Chondrocyte (in vitro differentiated cells): ENCODE results near the gene KRTAP10-5. TPM values are rescaled to one million over a fixed set of nuclear protein-coding genes. Genes with fewer than 3 reads are reported as not detected.
"Not testable (repeated sequence)": the region's sequence is repeated elsewhere in the genome, so short reads cannot be mapped to it uniquely, and the experiment has no call there.

Experiments
- DNase-seq: peaks from one replicate; pipeline ENCODE4 v3.0.0; 2021; ENCODE audit warnings: mixed read lengths, low spot score
- H3K27ac Mint-ChIP-seq: one replicate; pipeline ENCODE4 v1.8.0; 2021; ENCODE audit warnings: mild to moderate bottlenecking, moderate library complexity, mixed read lengths; ENCODE audit not compliant: unreplicated experiment
- H3K27me3 Mint-ChIP-seq: 2 replicates; pipeline ENCODE4 v1.8.0; 2021; ENCODE audit warnings: low read depth, mixed read lengths
- H3K36me3 Mint-ChIP-seq: 2 replicates; pipeline ENCODE4 v1.8.0; 2021; ENCODE audit warnings: low read depth, mixed read lengths
- H3K4me1 Mint-ChIP-seq: 2 replicates; pipeline ENCODE4 v1.8.0; 2021; ENCODE audit warnings: low read depth, mild to moderate bottlenecking, mixed read lengths
- H3K4me3 Mint-ChIP-seq: one replicate; pipeline ENCODE4 v1.8.0; 2021; ENCODE audit warnings: mild to moderate bottlenecking, moderate library complexity, mixed read lengths; ENCODE audit not compliant: unreplicated experiment
- H3K9me3 Mint-ChIP-seq: 2 replicates; pipeline ENCODE4 v1.8.0; 2021; ENCODE audit warnings: low read depth, mixed read lengths
- total RNA-seq: library from RNA; stranded (reverse); gene quantifications from 3 replicates; pipeline ENCODE4 v1.2.1, GENCODE V29; 2021
- TF ChIP-seq, protein P1 (sequence below): fragments of 200-600 bp; sonication (generic); IDR thresholded peaks from 2 replicates; pipeline ENCODE4 v1.5.0; 2021; ENCODE audit warnings: antibody characterized with exemption, mild to moderate bottlenecking, moderate library complexity

Gene KRTAP10-5
- total RNA-seq, 1 donor from 2014 or later: not detected

DNA sequence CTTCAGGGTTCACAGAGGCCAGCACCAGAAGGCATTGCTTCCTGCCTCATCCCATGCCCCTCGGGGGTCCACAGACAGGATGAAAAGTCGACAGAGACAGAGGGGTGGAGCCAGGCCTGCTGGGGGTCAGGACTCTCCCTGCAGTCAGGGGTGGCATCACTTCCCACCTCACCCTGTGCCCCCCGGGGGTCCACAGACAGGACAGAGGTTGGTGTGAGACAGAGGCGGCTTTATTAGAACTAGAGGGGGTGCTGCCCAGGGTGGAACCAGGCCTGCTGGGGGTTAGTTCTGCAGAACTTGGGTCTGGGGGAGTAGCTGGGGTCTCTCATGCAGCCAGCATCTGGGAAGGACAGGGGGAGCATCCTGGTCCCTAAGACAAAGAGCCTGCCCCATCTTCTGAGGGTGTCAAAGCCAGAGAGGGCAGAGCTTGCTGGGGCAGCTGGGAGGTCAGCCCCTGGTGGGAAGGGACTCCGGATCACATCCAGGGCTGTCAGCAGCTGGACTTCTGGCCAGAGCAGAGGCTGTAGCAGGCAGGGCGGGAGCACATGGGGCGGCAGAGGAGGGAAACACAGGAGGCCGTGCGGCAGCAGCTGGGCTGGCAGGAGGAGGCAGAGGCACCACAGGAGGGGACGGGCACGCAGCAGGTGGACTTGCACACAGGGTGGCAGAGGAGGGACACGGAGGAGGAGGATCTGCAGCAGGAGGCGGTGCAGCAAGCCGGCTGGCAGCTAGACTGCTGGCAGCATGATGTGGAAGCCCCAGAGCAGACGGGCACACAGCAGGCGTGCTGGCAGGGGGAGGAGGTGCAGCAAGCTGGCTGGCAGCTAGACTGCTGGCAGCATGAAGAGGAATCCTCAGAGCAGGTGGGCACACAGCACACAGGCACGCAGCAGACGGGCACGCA is 10.7 kb upstream of the KRTAP10-5 start:
- Mint-ChIP-seq H3K9me3 (peaks cover 13% of the 10 kb centered on the region), H3K27me3 (peaks cover 66% of the 10 kb centered on the region)
- not testable (repeated sequence) for DNase-seq, H3K4me1 Mint-ChIP-seq, H3K4me3 Mint-ChIP-seq, H3K36me3 Mint-ChIP-seq, H3K27ac Mint-ChIP-seq

DNA sequence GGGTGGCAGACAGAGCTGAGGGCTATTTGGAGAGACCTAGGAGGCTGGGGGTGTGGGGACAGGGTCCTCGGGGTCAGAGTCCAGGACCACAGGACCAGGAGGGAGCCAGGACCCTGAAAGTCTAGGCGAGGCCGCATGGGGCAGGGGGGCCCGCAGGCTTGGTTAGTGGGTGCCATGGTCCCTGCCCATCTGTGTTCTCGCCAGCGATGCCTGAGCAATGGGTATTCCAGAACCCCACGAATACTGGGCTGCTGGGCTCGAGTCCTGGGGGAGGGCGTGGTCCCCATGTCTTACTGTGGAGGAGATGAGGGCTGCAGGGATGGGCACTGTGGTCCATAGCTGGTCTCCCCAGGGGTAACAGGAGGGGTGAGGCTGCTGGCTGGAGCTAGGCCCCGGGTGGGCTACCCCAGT is 9.9 kb upstream of the KRTAP10-5 start:
- Mint-ChIP-seq H3K9me3 (peaks cover 17% of the 10 kb centered on the region), H3K4me3 (no peak overlapping the region), H3K27me3 (peaks cover 65% of the 10 kb centered on the region), H3K36me3 (no peaks in the 10 kb centered on the region), H3K4me1 (peaks cover 6% of the 10 kb centered on the region), H3K27ac (no peak overlapping the region)
- TF ChIP-seq, protein P1, sequence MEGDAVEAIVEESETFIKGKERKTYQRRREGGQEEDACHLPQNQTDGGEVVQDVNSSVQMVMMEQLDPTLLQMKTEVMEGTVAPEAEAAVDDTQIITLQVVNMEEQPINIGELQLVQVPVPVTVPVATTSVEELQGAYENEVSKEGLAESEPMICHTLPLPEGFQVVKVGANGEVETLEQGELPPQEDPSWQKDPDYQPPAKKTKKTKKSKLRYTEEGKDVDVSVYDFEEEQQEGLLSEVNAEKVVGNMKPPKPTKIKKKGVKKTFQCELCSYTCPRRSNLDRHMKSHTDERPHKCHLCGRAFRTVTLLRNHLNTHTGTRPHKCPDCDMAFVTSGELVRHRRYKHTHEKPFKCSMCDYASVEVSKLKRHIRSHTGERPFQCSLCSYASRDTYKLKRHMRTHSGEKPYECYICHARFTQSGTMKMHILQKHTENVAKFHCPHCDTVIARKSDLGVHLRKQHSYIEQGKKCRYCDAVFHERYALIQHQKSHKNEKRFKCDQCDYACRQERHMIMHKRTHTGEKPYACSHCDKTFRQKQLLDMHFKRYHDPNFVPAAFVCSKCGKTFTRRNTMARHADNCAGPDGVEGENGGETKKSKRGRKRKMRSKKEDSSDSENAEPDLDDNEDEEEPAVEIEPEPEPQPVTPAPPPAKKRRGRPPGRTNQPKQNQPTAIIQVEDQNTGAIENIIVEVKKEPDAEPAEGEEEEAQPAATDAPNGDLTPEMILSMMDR: no peak
- DNase-seq: no peak

DNA sequence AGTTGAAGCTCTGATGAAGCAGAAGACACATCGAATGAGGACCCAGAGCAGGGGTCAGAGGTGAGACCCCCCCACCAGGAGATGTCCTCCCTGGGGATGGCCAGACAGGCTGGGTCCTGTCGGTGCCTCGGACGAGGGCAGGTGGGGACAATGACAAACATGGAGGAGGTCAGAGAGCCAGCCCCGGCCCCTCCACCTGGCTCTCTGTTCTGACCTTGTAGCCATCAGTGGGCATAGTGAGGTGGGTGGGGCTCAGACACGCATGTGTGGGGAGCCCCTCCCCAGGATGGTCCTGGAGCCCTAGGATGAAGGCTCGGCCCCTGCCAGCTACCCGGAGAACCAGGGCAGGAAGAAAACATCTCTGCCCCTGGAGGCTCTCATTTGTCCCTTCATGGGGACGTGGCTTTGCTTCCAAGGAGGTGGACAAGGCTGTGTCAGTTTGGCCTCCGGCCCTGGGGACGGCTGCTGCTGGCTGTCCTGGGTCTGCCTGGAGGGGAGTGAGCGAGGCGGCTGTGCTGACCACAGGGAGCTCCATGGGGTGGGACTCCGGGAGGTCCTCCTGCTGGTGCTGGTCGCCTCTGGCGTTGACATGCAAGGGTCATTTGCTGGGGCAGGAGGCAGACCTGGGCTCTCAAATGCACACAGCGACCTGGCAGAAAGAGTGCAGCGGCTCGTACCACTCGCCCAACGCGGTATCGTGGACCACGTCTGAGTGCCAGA is 9.3 kb upstream of the KRTAP10-5 start:
- Mint-ChIP-seq H3K36me3 (no peaks in the 10 kb centered on the region), H3K27me3 (peaks cover 65% of the 10 kb centered on the region)

DNA sequence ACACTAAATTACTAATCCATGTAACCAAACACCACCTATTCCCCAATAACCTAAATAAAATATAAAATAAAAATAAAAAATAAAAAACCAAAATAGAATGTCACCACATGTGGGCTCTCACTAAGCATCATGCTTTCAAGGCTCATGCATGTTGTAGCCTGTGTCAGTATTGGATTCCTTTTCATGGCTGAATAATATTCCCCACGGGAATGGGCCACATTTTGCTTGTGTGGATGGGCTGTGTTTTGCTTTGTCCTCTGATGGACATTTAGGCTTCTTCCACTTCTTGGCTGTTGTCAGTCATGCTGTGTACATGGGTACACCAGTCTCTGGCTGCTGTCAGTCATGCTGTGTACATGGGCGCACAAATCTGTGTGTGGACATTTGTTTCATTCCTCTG is 8.7 kb upstream of the KRTAP10-5 start:
- Mint-ChIP-seq H3K27ac (no peak overlapping the region), H3K4me3 (no peak overlapping the region), H3K36me3 (no peaks in the 10 kb centered on the region), H3K9me3 (peaks cover 17% of the 10 kb centered on the region), H3K27me3 (peaks cover 65% of the 10 kb centered on the region), H3K4me1 (peaks cover 6% of the 10 kb centered on the region)
- no peak for DNase-seq
- TF ChIP-seq, protein P1: no peak

More for the DNA sequence above, 9.3 kb upstream of the KRTAP10-5 start:
- DNase-seq: no peak
- TF ChIP-seq, protein P1: no peak
- Mint-ChIP-seq H3K4me1 (peaks cover 6% of the 10 kb centered on the region), H3K9me3 (peaks cover 17% of the 10 kb centered on the region), H3K4me3 (no peak overlapping the region), H3K27ac (no peak overlapping the region)

DNA sequence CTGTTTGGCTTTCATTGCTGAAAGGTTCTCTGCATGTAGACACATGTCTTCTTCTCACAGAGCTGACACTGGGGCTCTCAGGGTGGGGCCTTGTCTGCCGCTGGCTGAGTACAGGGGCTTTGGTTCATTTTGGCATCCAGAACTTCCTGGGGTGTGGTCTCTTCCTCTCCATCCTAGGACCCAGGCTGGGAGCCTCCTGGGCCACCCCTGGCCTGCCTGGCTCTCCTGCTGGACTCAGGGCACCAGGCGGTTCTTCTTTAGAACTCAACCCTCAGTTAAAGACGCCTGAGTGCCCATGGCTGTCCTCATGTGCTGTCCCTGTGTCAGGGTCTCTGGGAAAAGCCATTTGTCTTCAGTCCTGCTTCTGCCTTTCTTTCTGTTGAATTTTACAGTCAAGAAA is 5.5 kb upstream of the KRTAP10-5 start:
- Mint-ChIP-seq H3K27ac (no peak overlapping the region), H3K4me1 (peaks cover 9% of the 10 kb centered on the region), H3K36me3 (peaks cover 2% of the 10 kb centered on the region), H3K27me3 (peaks cover 59% of the 10 kb centered on the region), H3K4me3 (no peak overlapping the region), H3K9me3 (peaks cover 23% of the 10 kb centered on the region)
- TF ChIP-seq, protein P1: no peak
- no peak for DNase-seq
